ENCODE measurements around the gene MTMR1. TPM values are rescaled to one million over a fixed set of nuclear protein-coding genes. Genes with fewer than 3 reads are reported as not detected.
A peak's percentile ranks its signal among the peaks of the same experiment; 100 is the strongest.

Gene MTMR1
- total RNA-seq: 48.1 TPM

- no peak for DNase-seq (ENCODE audit: low spot score)
These were observed at the start of gene MTMR1 for GRCh38 chrX:150692831-150693724. Gene MTMR1 (plus strand): TSS chrX:150693396. CDS start chrX:150693531, 135 bp downstream.

- DNase-seq (ENCODE audit: low spot score): no peak
These were observed 49.2 kb upstream of the MTMR1 start for GRCh38 chrX:150643958-150644357.

DNA sequence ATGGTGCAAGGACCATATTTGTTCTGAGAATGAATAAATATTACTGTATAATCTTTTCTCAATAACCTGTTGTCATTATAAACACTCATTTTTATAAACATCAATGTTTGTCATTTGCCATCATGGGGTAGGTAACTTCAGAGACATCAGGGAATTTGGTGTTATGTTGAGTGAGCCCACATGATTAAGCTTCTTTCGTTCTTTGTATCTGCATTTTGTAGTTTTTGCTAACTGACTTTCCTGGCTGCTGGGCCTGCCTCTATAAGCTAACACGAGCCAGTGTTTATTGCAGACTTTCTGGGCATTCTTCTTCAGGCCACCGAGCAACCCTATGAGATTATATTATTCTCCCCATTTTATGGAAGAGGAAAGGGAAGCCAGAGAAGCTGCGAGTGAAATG is 48.8 kb upstream of the MTMR1 start:
- DNase-seq (ENCODE audit: low spot score): no peak

DNA sequence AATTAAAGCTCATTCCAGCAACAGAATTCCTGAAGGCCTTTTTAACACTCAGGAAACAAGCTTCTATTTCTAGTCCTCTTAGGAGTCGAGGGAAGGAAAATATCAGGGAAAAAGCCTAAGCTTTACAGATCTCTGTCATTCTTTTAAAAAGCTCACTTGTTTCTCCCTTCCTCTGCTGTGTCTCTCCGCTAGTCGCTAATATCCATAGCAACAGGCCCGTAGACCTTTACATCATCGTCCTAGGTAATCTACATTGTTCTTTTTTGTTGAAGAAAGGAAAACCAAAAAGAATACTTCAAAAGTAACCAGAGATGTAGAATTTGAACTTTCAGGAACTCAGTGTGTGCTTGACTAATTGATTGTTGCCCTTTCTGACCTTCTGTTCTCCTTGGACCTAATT is 45.9 kb upstream of the MTMR1 start:
- no peak for DNase-seq (ENCODE audit: low spot score)

DNA sequence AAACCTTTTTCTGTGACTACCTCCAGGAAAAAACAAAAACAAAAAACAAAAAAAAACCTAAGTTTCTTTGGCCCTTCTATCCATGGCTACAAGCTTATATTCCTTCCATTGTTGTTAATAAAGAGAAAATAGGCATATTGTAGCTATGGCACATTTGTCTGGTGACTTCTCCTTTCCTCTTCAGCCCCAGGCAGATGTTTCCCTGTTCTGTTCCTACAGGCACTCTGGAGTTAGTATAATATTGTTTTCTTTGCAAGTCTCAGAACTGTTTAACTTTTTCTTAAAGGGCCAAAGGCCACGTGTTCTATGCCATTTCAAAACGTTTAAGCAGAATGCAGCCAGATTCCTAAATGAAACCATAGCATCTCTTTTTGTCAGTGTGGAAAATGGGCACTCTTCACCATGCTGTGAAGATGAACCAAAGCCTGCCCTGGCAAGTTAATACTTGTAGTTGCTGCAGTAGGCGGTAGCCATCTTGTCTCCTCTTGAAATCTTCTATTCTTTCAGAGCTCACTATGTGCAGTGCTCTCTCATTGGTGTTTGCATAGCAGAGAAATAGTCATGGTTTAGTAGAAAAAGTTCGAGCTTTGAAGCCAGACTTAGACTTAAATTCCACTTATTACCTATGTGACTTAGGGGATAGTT is 44.8 kb upstream of the MTMR1 start:
- DNase-seq (ENCODE audit: low spot score): no peak

DNA sequence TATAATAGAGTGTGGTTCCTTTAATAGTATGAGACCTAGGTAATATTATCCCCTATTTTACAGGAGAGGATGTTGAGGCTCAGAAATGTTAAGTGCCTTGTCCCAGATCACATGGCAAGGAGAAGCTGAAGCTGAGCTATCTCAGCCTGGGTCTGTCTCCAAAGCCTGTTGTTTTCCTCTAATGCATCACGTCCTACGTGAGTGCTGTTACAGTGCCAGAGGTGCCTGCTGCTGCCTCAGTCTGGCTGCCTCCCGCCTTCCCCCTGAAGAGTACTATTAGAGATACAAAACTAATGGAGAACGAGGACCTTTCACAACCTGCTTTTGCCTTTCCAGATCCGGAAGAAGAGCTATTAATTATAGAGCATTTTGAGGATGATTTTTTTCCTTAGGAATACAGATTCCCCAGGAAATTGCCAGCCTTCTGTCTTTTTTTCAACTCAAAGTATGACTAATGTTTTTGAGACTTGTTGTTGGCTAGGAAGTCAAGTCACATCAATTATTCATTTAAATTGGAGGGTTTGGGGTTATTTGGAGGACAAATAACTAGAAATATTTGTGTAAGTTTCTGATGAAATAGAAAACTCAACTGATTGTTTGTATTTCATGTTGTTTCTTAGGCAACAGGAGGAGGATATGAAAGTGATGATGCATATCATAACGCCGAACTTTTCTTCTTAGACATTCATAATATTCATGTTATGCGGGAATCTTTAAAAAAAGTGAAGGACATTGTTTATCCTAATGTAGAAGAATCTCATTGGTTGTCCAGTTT is 43.9 kb upstream of the MTMR1 start:
- no peak for DNase-seq (ENCODE audit: low spot score)

GRCh38 chrX:150651906-150652305 is 41.3 kb upstream of the MTMR1 start:
- no peak for DNase-seq (ENCODE audit: low spot score)

GRCh38 chrX:150655788-150656187 is 37.4 kb upstream of the MTMR1 start:
- DNase-seq (ENCODE audit: low spot score): no peak

DNA sequence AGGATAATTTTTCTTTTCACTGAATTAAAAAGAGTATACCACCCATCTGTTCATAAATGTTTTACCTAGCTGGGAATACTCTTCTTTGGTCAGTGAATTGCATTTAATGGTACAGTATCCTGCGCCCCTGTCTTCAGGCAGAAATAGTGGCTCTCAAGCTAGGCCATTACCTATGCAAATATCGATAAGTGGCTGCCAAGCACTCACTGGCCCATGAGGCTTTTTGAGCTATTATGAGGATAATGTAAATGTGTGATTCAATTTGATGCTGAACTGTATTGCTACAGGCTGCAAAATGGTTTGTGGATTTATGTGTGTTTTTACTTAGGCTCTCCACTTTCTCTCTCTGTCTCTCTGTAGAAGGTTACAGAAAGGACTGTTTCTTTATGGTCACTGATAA is 30.1 kb upstream of the MTMR1 start:
- no peak for DNase-seq (ENCODE audit: low spot score)

GRCh38 chrX:150664290-150664689 is 28.9 kb upstream of the MTMR1 start:
- no peak for DNase-seq (ENCODE audit: low spot score)

GRCh38 chrX:150676221-150676620 is 17.0 kb upstream of the MTMR1 start:
- DNase-seq (ENCODE audit: low spot score): no peak

DNA sequence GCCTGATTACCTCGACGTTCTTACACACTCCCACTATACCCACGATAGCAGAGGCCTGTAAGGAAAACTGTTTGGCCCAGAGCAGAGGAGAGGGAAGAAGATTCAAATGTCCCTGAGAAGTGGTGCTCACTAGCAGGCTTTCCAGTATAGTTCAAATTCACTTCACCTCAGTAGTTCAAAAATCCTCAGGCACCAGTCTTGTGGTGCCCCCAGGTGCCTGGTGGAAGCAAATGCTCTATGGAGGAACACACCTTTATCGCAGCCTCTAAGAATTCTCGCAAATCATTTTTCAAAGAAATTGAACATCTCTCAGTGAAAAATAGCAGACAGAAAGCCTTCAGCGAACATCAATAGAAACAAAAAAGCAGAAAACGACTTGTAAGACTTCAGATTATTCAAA is 12.2 kb upstream of the MTMR1 start:
- no peak for DNase-seq (ENCODE audit: low spot score)

DNA sequence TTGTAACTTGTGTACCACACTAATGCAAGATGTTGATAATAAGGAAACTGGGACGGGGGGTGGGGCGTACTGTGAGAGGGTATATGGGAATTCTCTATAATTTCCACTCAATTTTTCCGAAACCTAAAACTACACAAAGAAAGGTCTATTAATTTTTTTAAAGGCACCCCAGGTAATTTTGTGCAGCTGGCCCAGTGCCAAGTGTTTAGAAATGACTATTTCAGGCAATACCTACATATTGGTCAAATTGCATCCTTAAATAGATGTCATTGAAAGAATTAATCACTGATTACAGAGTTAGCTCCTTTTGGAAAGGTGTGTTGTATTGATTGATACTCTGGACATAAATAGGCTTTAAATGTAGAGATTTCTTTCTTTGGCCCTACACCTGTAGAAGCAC is 10.1 kb upstream of the MTMR1 start:
- no peak for DNase-seq (ENCODE audit: low spot score)

- no peak for DNase-seq (ENCODE audit: low spot score)
These were observed 9.6 kb upstream of the MTMR1 start for GRCh38 chrX:150683536-150684146.

DNA sequence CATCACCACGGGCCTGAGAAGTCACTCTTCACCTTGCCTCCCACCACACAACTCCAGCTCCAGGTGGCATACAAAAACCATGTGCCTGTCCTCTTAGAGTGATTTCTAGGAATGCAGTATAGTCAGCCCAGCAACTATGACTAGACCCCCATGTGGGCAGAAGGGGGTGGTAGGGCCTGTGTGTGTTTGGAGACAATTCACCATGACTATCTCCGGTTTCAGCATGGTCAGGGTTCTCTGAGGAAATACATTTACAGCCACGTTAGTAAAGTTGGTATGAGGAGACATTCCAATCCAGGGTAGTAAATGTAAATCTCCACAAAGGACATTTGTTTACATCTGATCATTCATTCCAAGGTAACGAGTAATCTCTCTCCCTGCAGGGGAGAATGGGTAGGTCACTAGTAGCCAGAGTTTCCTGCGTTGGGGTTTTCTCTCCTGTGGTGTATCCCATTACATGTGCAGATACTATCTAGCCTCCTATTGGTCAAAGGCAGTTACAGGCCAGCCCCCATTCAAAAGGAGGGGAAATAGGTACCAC is 4.2 kb upstream of the MTMR1 start:
- DNase-seq (ENCODE audit: low spot score): no peak

DNA sequence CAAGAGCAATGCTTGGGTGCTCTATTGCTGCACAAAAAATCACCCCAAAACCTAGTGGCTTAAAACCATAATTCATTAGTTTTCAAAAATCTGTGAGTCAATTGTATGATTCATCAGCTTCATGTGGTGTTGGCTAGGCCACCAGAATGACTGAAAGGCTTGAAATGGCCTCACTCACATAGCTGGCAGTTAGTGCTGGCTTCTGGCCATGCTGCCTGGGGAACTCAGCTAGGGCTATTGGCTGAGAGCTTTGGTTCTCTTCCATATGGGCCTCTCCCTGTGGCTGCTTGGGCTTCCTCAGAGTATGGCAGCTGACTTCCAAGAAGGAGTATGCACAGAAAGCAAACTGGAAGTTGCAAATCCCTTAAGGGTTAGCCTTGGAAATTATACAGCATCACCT is 3.1 kb upstream of the MTMR1 start:
- no peak for DNase-seq (ENCODE audit: low spot score)

DNA sequence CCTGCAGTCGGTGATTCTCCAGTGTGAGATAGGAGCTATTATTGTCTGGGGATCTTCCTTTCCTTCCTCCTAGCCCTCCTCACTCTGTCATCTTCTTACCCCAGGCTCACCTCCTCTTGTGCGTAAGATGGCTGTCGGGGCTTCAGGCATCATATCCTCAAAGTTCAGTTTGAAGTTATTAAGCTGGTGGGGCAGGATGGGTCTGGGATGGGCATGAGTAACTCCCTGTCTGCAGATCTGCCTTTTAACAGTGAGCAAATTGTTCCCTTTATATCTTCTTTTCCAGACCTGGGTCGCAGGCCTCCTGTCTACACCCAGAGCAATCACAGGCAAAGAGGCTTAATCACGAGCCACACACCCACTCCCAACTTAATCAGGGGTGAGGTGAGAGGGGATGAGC is 900 bp upstream of the MTMR1 start:
- DNase-seq (ENCODE audit: low spot score): no peak

DNA sequence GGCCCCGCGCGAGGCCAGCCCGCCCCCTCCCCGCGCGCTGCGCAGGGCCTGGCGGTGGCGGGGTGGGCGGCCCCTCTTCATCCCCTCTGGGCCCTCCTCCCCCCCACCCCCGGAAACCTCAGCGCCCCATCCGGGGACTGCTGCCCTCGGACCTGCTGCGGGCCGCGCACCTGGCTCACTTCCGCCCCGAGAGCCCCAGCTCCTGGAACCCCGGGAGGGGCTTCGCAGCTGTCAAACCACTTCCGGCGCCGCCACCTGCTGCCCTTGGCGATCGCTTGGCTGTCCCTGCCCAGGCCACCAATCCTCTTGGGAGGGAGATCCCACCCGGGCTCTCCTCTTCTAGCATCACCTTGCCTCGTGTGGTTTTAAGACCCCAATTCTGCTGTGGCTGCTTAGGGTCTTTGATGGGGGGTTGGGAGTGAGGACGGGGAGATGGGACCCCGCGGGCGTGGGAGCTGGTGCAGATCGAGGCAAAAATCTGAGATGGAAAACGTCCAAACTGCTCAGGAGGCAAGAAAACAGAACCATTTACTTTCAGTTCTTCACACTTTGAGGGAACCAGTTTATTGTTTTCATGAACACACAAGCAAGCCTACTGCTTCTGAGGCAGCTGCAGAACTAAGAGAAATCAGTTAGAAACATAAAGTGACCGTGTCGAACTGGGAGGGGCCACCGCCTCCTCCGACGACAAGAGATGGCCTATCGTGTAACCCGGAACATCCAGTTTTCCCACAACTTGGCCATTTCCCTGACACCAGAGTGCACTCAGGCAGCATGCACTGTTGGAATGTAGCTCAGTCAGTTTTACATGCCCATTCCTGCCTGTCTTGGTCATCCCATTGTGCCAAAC is 754 bp downstream of the MTMR1 start:
- peak; percentile 75 for DNase-seq (ENCODE audit: low spot score)

GRCh38 chrX:150694738-150695410 is 1.7 kb downstream of the MTMR1 start:
- DNase-seq (ENCODE audit: low spot score): no peak

DNA sequence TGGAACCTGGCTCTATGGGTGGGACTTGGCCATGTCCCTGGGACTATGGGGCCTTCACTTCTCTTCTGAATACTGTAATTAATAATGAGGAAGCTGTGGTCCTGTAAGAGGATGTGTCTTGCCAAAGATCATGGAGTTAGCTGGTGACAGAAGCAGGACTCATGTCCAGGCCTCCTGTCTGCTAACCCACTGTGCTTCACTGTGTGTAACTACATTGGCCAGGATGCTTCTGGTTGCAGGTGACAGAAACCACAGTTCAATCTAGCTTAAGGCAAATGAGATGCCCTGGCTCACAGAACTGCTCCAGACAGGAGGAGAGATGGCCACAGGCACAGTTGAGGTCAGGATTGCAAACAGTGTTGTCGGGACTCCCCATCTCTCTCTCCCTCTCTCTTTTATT is 3.1 kb downstream of the MTMR1 start:
- DNase-seq (ENCODE audit: low spot score): no peak

Measured in ureter (tissue), 1 donor.